Activated naive CD4-positive, alpha-beta T cell treated with anti-CD3 and anti-CD28 coated beads, Interleukin-2, amount 10 ng/mL, durations not matched to agents 7 days and 5 days (primary cell): ENCODE measurements around the gene ADAMTS6.
"Not testable (repeated sequence)": the region's sequence is repeated elsewhere in the genome, so short reads cannot be mapped to it uniquely, and the experiment has no call there.

Experiments used
- CTCF ChIA-PET: fragments of 350-600 bp; sonication (Branson Sonifier 250); formaldehyde crosslinking; loops from one replicate; lab custom pipeline; 2021; ENCODE audit warnings: antibody characterized with exemption; lab: Charles Lee
- DNase-seq: peaks from one replicate; pipeline ENCODE4 v3.0.0-alpha.2; 2020
- H3K27ac Mint-ChIP-seq: one replicate; pipeline ENCODE4 v1.8.0; 2021; ENCODE audit warnings: mild to moderate bottlenecking, moderate library complexity, mixed read lengths
- H3K27me3 Mint-ChIP-seq: one replicate; pipeline ENCODE4 v1.8.0; 2021; ENCODE audit warnings: mild to moderate bottlenecking, mixed read lengths
- H3K36me3 Mint-ChIP-seq: one replicate; pipeline ENCODE4 v1.8.0; 2021; ENCODE audit warnings: mixed read lengths
- H3K4me1 Mint-ChIP-seq: one replicate; pipeline ENCODE4 v1.8.0; 2021; ENCODE audit warnings: mixed read lengths
- H3K4me3 Mint-ChIP-seq: one replicate; pipeline ENCODE4 v1.8.0; 2021; ENCODE audit warnings: mild to moderate bottlenecking, moderate library complexity, mixed read lengths
- H3K9me3 Mint-ChIP-seq: one replicate; pipeline ENCODE4 v1.8.0; 2021; ENCODE audit warnings: mixed read lengths

ADAMTS6 gene, protein sequence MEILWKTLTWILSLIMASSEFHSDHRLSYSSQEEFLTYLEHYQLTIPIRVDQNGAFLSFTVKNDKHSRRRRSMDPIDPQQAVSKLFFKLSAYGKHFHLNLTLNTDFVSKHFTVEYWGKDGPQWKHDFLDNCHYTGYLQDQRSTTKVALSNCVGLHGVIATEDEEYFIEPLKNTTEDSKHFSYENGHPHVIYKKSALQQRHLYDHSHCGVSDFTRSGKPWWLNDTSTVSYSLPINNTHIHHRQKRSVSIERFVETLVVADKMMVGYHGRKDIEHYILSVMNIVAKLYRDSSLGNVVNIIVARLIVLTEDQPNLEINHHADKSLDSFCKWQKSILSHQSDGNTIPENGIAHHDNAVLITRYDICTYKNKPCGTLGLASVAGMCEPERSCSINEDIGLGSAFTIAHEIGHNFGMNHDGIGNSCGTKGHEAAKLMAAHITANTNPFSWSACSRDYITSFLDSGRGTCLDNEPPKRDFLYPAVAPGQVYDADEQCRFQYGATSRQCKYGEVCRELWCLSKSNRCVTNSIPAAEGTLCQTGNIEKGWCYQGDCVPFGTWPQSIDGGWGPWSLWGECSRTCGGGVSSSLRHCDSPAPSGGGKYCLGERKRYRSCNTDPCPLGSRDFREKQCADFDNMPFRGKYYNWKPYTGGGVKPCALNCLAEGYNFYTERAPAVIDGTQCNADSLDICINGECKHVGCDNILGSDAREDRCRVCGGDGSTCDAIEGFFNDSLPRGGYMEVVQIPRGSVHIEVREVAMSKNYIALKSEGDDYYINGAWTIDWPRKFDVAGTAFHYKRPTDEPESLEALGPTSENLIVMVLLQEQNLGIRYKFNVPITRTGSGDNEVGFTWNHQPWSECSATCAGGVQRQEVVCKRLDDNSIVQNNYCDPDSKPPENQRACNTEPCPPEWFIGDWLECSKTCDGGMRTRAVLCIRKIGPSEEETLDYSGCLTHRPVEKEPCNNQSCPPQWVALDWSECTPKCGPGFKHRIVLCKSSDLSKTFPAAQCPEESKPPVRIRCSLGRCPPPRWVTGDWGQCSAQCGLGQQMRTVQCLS (N-terminal part only)

GRCh38 chr5:65481635-65482295 lies at the start of gene ADAMTS6:
Gene ADAMTS6, minus strand, starts transcription at chr5:65481920. Its CDS starts 8,247 bp downstream, at chr5:65473673.
- H3K27ac Mint-ChIP-seq, result peak within 1 kb of the TSS; percentile 86
- DNase-seq, result peak; percentile 82
- no peaks in the 10 kb centered on the region for H3K9me3 Mint-ChIP-seq
- peak within 1 kb of the TSS; percentile 91 for H3K4me3 Mint-ChIP-seq
- H3K4me1 Mint-ChIP-seq, result peaks cover 19% of the 10 kb centered on the region
- CTCF ChIA-PET, result interaction anchor here (1.2 to 3.8 kb wide), 5 partner anchors 380 to 679 kb away, joined by 3 to 46 read pairs (median 13); no protein-coding TSS in a partner anchor
- peaks cover 8% of the 10 kb centered on the region for H3K27me3 Mint-ChIP-seq
- no peaks in the 10 kb centered on the region for H3K36me3 Mint-ChIP-seq

- Mint-ChIP-seq H3K4me3 (no peak overlapping the region), H3K36me3 (peaks cover 19% of the 10 kb centered on the region), H3K4me1 (no peaks in the 10 kb centered on the region), H3K27me3 (no peaks in the 10 kb centered on the region), H3K27ac (no peak overlapping the region), H3K9me3 (no peaks in the 10 kb centered on the region)
- no peak for DNase-seq
- CTCF ChIA-PET, result no interaction called here
Measured at GRCh38 chr5:65530904-65531303, 49.2 kb upstream of the ADAMTS6 start.

DNA sequence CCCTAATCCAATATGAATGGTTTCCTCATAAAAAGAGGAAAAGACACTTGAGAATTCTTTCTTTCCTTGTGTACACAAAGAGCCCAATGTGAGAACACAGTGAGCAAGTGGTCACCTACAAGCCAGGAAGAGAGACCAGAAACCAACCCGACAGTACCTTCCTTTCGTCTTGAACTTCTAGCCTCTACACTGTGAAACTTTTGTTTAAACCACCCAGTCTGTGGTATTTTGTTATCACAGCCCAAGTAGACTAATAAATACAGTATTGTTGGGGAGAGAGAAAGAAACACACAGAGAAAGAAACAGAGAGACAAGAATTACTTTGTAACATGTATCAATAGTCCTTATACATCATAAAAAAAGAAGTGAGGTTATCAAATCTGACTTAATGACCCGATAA lies 44.0 kb upstream of the ADAMTS6 start:
- peaks cover 21% of the 10 kb centered on the region for H3K36me3 Mint-ChIP-seq
- DNase-seq, result no peak
- no peak overlapping the region for H3K4me3 Mint-ChIP-seq
- H3K27ac Mint-ChIP-seq, result no peak overlapping the region
- H3K4me1 Mint-ChIP-seq, result no peaks in the 10 kb centered on the region
- CTCF ChIA-PET, result no interaction called here
- no peaks in the 10 kb centered on the region for H3K27me3 Mint-ChIP-seq
- no peaks in the 10 kb centered on the region for H3K9me3 Mint-ChIP-seq

- no peaks in the 10 kb centered on the region for H3K4me1 Mint-ChIP-seq
- no peaks in the 10 kb centered on the region for H3K9me3 Mint-ChIP-seq
- no peak for DNase-seq
- H3K27ac Mint-ChIP-seq, result no peak overlapping the region
- no peaks in the 10 kb centered on the region for H3K27me3 Mint-ChIP-seq
- CTCF ChIA-PET, result no interaction called here
- H3K36me3 Mint-ChIP-seq, result peaks cover 6% of the 10 kb centered on the region
- no peak overlapping the region for H3K4me3 Mint-ChIP-seq
Measured at GRCh38 chr5:65512170-65512937, 30.6 kb upstream of the ADAMTS6 start.

- CTCF ChIA-PET, result no interaction called here
- H3K27me3 Mint-ChIP-seq, result no peaks in the 10 kb centered on the region
- H3K9me3 Mint-ChIP-seq, result no peaks in the 10 kb centered on the region
- no peak overlapping the region for H3K27ac Mint-ChIP-seq
- H3K4me1 Mint-ChIP-seq, result no peaks in the 10 kb centered on the region
- peaks cover 2% of the 10 kb centered on the region for H3K36me3 Mint-ChIP-seq
- no peak for DNase-seq
- H3K4me3 Mint-ChIP-seq, result no peak overlapping the region
Measured at GRCh38 chr5:65508978-65509377, 27.3 kb upstream of the ADAMTS6 start.

DNA sequence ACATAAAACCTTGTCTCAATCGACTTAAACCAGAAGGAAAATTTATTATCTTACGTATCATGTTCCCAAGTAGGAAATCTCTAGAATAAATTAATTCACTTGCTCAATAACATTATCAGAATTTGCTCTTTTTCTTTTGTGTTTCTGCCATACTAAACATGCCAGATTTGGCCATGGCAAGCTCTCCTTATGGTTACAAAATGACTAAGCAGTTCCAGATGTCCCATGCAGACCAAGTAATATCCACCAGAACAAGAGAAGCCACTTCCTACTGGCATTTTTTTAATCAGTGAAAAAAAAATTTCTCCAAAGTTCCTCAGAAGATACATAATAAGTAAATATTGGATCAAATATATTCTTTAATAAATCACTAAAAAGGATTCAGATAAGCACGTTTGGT lies 25.2 kb upstream of the ADAMTS6 start:
- CTCF ChIA-PET, result interaction anchor here (0.7 kb wide), 1 partner anchor 1443 kb away, joined by 3 read pairs; no protein-coding TSS in a partner anchor
- no peak overlapping the region for H3K4me3 Mint-ChIP-seq

DNA sequence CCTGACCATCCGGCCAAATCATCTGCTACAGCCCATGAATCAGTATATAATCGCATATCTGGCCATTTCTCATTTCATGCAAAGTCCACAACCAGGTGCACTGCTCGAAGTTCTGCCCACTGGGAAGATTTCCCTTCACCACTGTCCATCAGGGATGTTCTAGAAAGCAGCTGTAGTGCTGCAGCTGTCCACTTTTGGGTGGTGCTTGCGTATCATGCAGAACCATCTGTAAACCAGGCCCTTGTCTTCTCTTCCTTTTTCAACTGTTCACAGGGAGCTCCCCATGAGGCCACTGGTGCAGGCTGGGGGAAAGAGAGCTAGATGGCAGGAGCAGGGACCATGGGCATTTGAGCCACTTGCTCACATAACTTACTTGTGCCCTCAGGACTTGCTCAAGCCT lies 7.4 kb upstream of the ADAMTS6 start:
- H3K4me3 Mint-ChIP-seq, result no peak overlapping the region
- H3K27ac Mint-ChIP-seq, result no peak overlapping the region
- no peaks in the 10 kb centered on the region for H3K4me1 Mint-ChIP-seq
- CTCF ChIA-PET, result no interaction called here
- H3K27me3 Mint-ChIP-seq, result no peaks in the 10 kb centered on the region
- H3K36me3 Mint-ChIP-seq, result peaks cover 6% of the 10 kb centered on the region
- no peak for DNase-seq
- H3K9me3 Mint-ChIP-seq, result no peaks in the 10 kb centered on the region

More for the DNA sequence above, 25.2 kb upstream of the ADAMTS6 start:
- H3K36me3 Mint-ChIP-seq, result peaks cover 4% of the 10 kb centered on the region
- H3K27ac Mint-ChIP-seq, result no peak overlapping the region
- H3K9me3 Mint-ChIP-seq, result no peaks in the 10 kb centered on the region
- H3K27me3 Mint-ChIP-seq, result no peaks in the 10 kb centered on the region
- H3K4me1 Mint-ChIP-seq, result no peaks in the 10 kb centered on the region
- DNase-seq, result no peak

- CTCF ChIA-PET, H3K36me3 Mint-ChIP-seq, H3K4me1 Mint-ChIP-seq, H3K27me3 Mint-ChIP-seq, H3K27ac Mint-ChIP-seq, DNase-seq, H3K9me3 Mint-ChIP-seq, H3K4me3 Mint-ChIP-seq: not testable (repeated sequence)
Measured at GRCh38 chr5:65488038-65488687, 6.4 kb upstream of the ADAMTS6 start.

GRCh38 chr5:65486803-65487202 lies 5.1 kb upstream of the ADAMTS6 start:
- H3K27me3 Mint-ChIP-seq, H3K9me3 Mint-ChIP-seq, DNase-seq, CTCF ChIA-PET, H3K36me3 Mint-ChIP-seq, H3K27ac Mint-ChIP-seq, H3K4me3 Mint-ChIP-seq: not testable (repeated sequence)
- peaks cover 14% of the 10 kb centered on the region for H3K4me1 Mint-ChIP-seq

GRCh38 chr5:65485405-65485804 lies 3.7 kb upstream of the ADAMTS6 start:
- H3K4me1 Mint-ChIP-seq, result peaks cover 19% of the 10 kb centered on the region
- H3K4me3 Mint-ChIP-seq, result no peak overlapping the region
- H3K9me3 Mint-ChIP-seq, result no peaks in the 10 kb centered on the region
- no peak overlapping the region for H3K27ac Mint-ChIP-seq
- no peak for DNase-seq
- H3K27me3 Mint-ChIP-seq, result no peaks in the 10 kb centered on the region
- peaks cover 6% of the 10 kb centered on the region for H3K36me3 Mint-ChIP-seq
- CTCF ChIA-PET, result interaction anchor here (1.7 kb wide), 1 partner anchor 674 kb away, joined by 6 read pairs; no protein-coding TSS in a partner anchor

DNA sequence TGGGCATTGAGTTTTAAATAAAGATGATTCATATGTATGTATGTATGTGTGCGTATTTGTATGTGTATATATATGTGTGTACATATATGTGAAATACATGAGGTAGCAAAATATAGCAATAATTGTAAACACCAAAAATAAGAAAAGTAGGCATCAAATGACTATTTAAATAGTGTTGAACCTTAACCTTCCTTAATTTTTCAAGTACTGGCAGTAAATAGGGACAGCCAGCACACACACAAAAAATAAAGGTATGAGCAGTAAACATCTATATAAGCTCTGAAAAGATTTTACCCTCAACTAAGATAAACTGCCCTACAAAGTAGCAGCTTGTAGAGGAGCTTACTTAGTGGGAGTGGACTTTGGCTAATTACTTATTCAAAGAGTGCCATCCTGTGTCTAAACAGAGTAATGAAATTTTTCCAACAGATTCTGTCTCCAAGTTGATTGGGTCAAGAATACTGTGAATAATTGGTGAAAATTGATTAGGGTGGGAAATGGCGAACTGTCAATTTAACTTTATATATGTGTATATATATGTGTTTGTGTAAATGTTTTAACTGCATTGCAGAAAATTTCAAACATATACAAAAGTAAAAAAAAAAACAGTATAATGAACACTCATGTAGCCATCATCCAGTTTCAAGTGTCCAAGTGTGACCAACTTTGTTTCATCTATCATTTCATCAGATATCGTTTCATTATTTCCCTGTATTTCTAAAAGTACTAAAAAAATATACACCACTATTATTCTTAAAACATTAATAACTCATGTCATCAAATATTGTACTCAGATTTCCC lies 2.0 kb upstream of the ADAMTS6 start:
- H3K9me3 Mint-ChIP-seq, result no peaks in the 10 kb centered on the region
- peak overlapping the region; percentile 91 for H3K4me3 Mint-ChIP-seq
- no peaks in the 10 kb centered on the region for H3K27me3 Mint-ChIP-seq
- H3K4me1 Mint-ChIP-seq, result peaks cover 19% of the 10 kb centered on the region
- CTCF ChIA-PET, result interaction anchor here (0.7 to 3.8 kb wide), 17 partner anchors 21 to 853 kb away, joined by 3 to 46 read pairs (median 4); no protein-coding TSS in a partner anchor
- H3K27ac Mint-ChIP-seq, result peak overlapping the region; percentile 86
- DNase-seq, result no peak
- no peaks in the 10 kb centered on the region for H3K36me3 Mint-ChIP-seq
